Amniotic epithelial cell (primary cell): Measurements from ENCODE around the gene UGT1A9.

ENCODE experiments used
- DNase-seq: peaks from one replicate; pipeline ENCODE4 v3.0.0-alpha.2; 2010; ENCODE audit warnings: low read depth

The UGT1A9 gene

DNA sequence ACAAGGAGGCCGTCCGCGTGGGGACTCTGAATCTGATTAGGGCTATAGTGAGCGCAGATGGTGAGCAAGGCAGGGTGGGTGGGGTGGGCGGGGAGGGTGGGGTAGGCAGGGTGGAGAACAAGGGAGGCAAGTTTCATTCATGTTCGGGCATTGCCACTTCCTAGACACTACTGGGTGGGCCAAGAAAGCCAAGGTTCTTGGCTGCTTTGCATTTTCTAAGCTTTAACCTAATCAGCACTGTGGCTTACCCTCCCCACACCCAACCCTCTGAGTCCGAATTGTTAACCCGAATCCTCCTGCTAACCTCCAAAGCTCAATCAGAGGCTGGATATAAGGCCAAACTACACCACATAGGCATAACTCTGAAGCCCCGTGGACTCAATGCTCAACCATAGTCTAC is 124.6 kb downstream of the UGT1A9 start:
- no peak for DNase-seq

- no peak for DNase-seq
Measured at GRCh38 chr2:233798335-233799086, 126.8 kb downstream of the UGT1A9 start.

- DNase-seq: no peak
Measured at GRCh38 chr2:233799087-233799665, 127.5 kb downstream of the UGT1A9 start.

DNA sequence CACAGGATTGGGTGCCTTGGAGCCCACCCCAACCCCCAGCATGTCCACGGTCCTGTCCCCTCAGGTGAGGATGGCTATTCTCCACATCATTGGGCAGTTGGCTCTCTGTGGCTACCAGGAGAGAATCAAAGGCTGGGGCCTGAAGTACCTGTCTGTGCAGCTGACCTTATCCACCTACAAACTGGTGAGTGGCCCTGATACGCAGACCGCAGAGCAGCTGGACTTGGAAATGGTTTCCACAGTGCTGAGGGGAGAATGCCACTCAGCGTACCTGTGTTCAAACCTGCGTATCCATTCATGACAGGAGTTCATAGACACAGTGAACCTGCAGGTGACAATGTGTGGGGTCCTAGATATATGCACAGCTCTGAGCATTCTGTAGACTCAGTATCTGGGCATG is 128.0 kb downstream of the UGT1A9 start:
- no peak for DNase-seq

GRCh38 chr2:233800208-233800607 is 128.5 kb downstream of the UGT1A9 start:
- DNase-seq: no peak

DNA sequence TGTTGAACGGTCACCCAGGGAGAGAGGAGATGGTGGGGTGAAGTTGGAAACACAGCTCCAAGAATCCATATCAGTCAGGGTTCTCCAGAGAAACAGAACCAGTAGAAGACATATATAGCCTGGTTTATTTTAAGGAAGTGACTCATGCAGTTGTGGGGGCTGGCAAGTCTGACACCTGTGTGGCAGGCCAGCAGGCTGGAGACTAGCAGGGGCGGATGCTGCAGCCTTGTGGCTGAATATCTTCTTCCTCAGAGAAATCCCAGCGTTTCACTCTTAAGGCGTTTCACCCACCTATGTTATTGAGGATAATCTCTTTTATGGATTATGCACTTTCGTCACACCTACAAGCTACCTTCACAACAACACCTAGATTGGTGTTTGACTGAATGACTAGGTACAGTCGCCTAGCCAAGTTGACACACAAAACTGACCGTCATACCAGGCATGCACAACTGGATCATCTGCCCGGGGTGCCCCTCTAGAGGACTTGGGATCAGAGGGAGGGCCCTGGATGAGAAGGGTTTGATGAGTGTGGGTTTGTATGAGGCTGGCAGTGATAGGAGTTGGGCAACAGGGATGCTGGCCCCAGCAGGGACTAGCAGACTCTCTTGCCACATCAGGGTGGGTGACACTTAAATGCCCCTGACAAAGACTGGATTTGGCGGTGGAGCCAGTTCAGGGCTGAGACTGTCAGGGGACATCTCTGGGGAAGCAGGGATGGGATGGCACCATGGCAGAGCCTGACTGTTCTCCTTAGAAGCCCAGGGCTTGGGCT is 129.8 kb downstream of the UGT1A9 start:
- no peak for DNase-seq

DNA sequence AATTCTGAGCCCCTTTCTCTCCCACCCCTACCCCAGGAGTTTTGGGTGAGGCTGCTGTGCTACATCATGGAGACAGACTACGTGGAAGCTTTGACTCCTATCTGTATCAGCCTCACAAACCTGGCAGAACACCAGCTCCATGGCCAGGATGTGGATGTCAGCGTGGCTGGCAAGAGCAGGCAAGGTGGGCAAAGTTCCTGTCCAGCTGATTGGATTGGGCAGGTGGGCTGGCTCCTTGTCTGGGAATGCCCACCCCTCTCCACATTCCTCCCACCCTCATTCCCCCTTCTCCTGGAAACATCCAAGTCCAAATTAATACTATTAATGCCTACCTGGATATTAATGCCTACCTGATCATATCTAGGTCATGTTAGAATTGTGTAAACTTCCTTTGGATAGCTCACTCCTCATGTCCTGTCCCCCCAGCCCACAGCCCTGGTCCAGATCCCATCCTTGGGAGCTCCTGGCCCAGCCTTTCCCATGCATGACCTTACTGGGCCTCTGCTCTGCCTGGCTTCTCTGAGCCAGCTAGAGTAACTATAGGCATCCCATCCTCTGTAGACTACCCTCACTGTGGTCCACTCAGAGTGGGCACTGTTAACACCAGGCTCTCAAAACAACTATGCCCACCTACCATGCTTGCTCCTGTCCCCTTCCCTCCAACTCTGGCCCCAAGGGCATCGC is 130.6 kb downstream of the UGT1A9 start:
- no peak for DNase-seq

DNA sequence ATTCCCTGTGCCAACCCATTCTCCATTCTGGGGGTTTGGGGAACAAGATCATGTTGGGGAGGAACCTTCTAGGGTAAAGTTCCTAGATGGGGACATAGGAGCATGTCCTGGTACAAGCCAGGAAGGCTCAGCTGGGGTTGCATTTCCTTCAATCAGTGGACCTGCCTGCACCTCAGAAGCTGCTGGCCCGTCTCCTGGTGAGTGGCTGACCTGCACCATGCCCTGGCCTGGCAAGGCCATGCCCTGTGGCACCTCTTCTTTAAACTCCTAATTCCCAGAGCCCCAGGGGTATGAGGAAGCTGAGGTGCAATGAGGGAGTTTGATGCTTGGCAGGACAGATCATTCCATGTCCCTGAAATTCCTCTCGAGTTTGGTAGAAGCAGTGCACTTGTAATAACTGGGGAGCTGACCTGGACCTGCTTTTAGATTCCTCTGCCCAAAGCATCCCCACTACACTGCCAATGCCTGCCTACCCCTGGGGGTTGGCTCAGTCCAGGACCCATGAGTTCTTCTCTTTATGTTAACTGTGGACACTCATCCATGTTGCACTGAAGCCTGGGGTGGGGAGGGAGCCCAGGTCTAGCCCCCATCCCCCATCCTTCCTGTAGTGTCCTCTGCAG is 131.7 kb downstream of the UGT1A9 start:
- no peak for DNase-seq

DNA sequence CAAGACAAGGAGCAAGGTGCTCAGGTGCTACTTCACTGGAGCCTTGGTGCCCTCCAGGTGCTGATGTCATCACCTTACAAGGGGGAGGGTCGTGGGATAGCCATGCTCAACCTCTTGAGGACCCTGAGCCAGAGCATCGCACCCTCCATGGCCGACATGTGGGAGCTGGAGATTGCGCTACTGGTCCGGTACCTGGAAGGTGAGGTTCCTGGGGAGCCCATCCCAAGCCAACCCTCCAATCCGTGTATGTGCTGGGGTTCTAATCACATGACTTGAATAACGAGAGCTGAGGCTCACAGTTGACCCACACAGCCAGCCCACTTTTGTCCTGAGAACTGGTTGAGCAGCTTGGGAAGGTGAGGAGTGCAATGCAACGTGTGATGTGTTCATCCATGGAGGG is 132.3 kb downstream of the UGT1A9 start:
- no peak for DNase-seq

DNA sequence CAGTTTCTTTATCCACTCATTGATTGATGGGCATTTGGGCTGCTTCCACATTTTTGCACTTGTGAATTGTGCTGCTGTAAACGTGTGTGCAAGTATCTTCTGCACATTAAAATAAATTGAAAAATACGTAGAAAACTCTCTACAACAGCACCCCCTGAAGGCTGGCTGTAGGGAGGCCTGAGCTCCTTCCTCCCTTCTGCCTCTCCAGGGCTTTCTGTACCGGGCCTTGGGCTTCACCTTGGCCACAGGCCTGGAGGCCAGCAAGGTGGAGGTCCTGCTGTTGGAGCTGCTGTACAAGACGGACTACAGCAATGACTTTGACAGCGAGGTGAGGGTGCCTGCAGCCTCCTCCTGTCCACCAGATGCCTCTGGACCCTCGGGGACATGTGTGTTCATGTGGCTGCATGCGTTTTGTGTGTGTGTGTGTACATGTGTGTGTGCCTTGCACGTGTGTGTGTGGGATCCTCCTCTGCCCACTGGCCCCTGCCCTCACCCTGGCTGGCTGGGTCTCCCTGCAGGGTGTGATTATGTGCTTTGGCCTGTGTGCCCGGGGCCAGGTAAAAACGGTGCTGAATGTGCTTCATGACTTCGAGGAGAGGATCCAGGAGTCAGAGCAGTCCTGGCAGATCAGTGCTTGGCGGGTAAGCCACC is 135.6 kb downstream of the UGT1A9 start:
- DNase-seq: no peak

DNA sequence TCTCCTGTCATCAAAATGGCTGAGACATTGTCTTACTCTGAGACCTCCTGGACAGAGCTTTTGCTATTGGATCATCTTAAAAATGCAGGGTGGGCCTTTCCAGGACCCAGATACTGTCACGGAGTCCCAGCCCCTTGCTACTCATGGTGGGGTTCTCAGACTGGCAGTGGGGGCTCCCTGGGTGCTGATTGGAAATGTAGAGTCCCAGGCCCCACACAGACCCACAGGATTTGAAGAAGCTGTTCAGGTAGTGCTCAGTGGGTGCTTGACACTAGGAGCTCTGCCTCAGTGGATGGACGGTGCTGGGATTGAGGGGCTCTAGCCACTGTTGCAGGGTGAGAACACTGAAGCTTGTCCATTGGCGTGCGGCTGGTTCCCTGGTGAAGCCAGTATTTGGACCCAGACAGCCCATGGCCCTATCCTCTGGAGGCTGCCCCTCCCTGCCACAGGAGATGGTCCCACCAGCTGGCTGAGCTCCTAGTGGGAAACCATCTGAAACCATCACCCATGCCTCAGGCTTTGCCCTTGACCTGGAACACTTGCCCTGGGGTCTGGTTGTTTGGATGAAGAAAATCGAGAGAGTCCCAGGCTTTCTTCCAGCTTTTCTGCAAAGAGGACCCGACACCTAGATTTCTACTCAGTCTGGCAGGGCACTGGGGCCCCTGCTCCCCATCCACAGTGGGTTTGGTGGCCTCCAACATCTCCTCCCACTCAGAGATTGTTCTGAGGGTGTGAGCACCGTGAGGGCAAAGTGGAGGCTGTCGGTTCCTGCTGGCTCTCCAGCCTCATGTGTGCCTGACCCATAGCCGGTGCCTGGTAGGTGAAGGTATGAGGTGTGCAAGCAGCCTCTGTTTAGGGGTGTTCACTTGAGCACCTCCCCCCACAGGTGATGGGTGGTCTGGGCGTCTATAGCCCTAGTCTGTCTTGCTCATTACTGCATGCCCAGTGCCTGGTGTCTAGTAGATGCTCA is 136.6 kb downstream of the UGT1A9 start:
- DNase-seq: no peak

DNA sequence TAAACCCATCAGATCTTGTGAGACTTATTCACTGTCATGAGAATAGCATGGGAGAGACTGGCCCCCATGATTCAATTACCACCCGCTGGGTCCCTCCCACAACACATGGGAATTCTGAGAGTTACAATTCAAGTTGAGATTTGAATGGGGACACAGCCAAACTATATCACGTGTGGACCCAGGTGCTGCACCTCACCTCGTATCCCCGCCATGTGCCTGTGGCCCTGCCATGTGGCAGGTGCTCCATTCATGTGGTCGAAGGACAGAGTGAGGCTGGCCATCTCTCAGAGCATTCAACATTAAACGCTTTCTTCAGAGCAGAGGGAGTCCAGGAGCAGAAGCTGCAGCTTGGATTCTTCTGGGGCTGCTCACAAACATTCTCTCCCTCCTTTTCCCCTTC is 138.7 kb downstream of the UGT1A9 start:
- DNase-seq: no peak

GRCh38 chr2:233811087-233811486 is 139.4 kb downstream of the UGT1A9 start:
- no peak for DNase-seq

DNA sequence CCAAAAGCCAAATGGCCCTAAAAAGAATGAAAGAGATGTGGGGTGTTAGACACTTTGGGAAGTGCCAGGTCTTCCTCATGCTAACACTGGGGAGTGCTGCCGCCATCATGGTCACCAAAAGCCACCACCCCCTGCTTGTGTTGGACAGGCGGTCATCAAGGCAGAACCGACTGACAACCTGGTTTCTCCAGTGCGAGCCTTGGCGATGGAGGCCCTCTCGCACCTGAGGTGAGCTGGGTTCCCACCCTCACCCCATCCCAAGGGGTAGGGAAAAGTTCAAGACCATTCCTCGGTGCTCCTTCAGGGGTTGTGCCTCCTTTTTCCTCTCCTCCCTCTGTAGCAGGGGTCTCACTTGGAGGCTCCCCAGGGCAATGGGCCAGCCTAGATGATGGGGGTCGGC is 140.0 kb downstream of the UGT1A9 start:
- no peak for DNase-seq

GRCh38 chr2:233813236-233814055 is 141.7 kb downstream of the UGT1A9 start:
- DNase-seq: no peak

DNA sequence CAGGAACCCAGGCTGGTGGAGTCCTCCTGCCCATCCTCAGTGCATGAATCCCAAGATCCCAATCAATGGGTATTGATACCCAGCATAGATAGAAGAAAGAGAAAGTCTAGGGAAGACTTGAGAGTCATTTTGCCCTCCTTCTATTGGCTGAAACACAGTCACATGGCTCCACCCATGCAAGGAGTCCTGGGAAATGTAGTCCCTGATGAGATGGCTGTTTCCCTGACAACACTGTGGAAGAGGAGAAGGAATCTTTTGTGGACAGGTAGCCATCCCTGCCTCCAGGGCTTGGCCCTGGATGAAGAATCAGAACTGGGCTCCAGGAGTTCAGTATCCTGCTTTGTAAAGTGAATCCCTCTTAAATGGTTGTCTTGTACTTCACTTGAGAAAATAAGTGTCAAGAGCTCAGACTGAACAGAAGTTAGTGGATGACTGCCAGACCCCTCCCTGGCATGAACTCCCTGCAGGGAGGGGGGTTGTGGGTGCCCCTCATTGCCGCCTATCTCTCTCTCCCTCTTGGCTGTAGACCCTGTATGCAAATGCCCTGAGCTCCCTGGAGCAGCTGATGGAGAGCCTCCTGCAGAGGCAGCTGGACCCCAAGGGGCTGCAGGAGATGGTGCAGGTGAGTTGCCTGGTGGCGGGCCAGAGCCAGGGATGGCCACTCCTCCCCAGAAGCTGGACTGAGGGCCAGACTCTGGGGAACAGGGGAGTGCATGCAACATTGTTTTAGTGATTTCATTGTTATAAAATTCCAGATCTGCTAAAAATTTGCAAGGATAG is 142.5 kb downstream of the UGT1A9 start:
- DNase-seq: no peak

GRCh38 chr2:233815861-233816260 is 144.2 kb downstream of the UGT1A9 start:
- no peak for DNase-seq

DNA sequence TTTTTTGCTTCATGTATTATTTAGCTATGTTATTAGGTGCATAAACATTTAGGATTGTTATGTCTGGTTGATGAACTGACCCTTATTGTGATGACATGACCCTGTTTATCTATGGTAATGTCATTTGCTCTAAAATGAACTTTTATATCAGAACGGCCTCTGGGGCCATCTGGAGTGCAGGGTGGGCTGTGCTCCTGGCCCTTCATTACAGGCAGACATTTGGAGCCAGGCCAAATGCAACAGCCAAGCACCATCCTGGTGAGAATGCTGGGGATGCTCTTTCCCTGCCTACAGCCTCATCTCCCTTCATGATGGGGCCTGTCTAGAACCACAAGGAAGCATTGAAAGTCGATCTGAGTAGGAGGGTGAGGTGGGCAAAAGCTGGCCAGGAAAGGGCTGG is 144.6 kb downstream of the UGT1A9 start:
- DNase-seq: no peak

- DNase-seq: no peak
Measured at GRCh38 chr2:233816771-233817170, 145.1 kb downstream of the UGT1A9 start.
